ENCODE data around the gene KIT.

The KIT gene

GRCh38 chr4:54714631-54715030, 56.9 kb downstream of the KIT start:
- Histone ChIP-seq H3K4me2 (ENCODE audit: low read depth, low read length, poor library complexity, severe bottlenecking) (no peak overlapping the region), H3K27ac (ENCODE audit: low read depth, low read length) (no peak overlapping the region), H3K36me3 (ENCODE audit: low read length) (no peaks in the 10 kb centered on the region), H3K27me3 (ENCODE audit: low read length) (no peaks in the 10 kb centered on the region), H3K9me3 (ENCODE audit: insufficient read depth, low read length) (no peaks in the 10 kb centered on the region), H3K4me3 (ENCODE audit: insufficient read depth, low read length, poor library complexity, severe bottlenecking) (no peak overlapping the region), H3K9ac (ENCODE audit: low read length) (no peak overlapping the region), H3F3A (ENCODE audit: insufficient read depth) (no peaks in the 10 kb centered on the region), H3K9me2 (replicated peaks; ENCODE audit: insufficient read depth, low read length) (no peaks in the 10 kb centered on the region), H3K79me2 (ENCODE audit: insufficient read depth, low read length) (no peaks in the 10 kb centered on the region), H2AFZ (ENCODE audit: low read depth, low read length, severe bottlenecking) (no peak overlapping the region), H4K20me1 (ENCODE audit: low read depth, low read length) (no peaks in the 10 kb centered on the region)
- TF ChIP-seq CTCF (IDR thresholded peaks at IDR 0.05; ENCODE audit: insufficient read depth, low read length, poor library complexity, severe bottlenecking) (no peak), EZH2phosphoT487 (conservative IDR thresholded peaks at IDR 0.05; ENCODE audit: low read length) (no peak)

DNA sequence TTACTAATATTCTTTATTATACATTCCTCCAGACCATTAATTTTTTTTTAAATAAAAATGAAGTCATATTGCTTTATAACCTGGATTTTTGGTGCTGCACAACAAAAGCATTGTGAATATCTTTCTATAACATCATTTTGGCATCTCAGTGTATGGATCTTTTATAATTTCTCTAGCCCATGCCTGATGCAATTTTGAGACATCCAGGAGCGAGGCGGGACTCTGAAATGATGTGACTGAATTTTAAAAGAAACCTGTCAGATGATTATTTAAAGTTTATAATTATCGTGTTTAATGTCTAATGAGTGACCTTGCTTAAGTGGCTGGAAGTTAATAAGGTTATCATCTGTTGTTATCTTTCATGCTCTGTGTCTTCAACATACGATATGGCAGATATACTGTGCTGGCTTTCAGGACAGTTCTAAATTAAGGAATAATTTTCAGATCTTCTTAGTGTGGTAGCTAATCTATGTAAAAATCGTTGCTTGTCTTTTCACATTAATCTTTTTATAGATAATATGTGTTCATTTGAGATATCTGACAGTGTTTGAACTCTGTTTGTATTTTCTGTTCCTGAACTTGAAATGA, 58.8 kb downstream of the KIT start:
- no peak overlapping the region for H3K4me2 ChIP-seq (ENCODE audit: low read depth, low read length, poor library complexity, severe bottlenecking)
- H3K9me3 ChIP-seq (ENCODE audit: insufficient read depth, low read length) = no peaks in the 10 kb centered on the region
- H3K79me2 ChIP-seq (ENCODE audit: insufficient read depth, low read length) = no peaks in the 10 kb centered on the region
- no peak overlapping the region for H3K27ac ChIP-seq (ENCODE audit: low read depth, low read length)
- H3K4me3 ChIP-seq (ENCODE audit: insufficient read depth, low read length, poor library complexity, severe bottlenecking) = no peak overlapping the region
- H3K9ac ChIP-seq (ENCODE audit: low read length) = no peak overlapping the region
- no peaks in the 10 kb centered on the region for H3K9me2 ChIP-seq (replicated peaks; ENCODE audit: insufficient read depth, low read length)
- no peaks in the 10 kb centered on the region for H3K27me3 ChIP-seq (ENCODE audit: low read length)
- no peaks in the 10 kb centered on the region for H3K36me3 ChIP-seq (ENCODE audit: low read length)
- TF ChIP-seq EZH2phosphoT487 (conservative IDR thresholded peaks at IDR 0.05; ENCODE audit: low read length) (no peak), CTCF (IDR thresholded peaks at IDR 0.05; ENCODE audit: insufficient read depth, low read length, poor library complexity, severe bottlenecking) (no peak)
- H2AFZ ChIP-seq (ENCODE audit: low read depth, low read length, severe bottlenecking) = no peak overlapping the region
- no peaks in the 10 kb centered on the region for H4K20me1 ChIP-seq (ENCODE audit: low read depth, low read length)
- H3F3A ChIP-seq (ENCODE audit: insufficient read depth) = no peaks in the 10 kb centered on the region

GRCh38 chr4:54717694-54718093, 59.9 kb downstream of the KIT start:
- Histone ChIP-seq H3K9me2 (replicated peaks; ENCODE audit: insufficient read depth, low read length) (no peaks in the 10 kb centered on the region), H2AFZ (ENCODE audit: low read depth, low read length, severe bottlenecking) (no peak overlapping the region), H3K36me3 (ENCODE audit: low read length) (no peaks in the 10 kb centered on the region), H3K27me3 (ENCODE audit: low read length) (no peaks in the 10 kb centered on the region), H3K27ac (ENCODE audit: low read depth, low read length) (no peak overlapping the region), H3K9me3 (ENCODE audit: insufficient read depth, low read length) (no peaks in the 10 kb centered on the region), H3K79me2 (ENCODE audit: insufficient read depth, low read length) (no peaks in the 10 kb centered on the region), H4K20me1 (ENCODE audit: low read depth, low read length) (no peaks in the 10 kb centered on the region), H3K4me2 (ENCODE audit: low read depth, low read length, poor library complexity, severe bottlenecking) (no peak overlapping the region), H3K9ac (ENCODE audit: low read length) (no peak overlapping the region), H3F3A (ENCODE audit: insufficient read depth) (no peaks in the 10 kb centered on the region), H3K4me3 (ENCODE audit: insufficient read depth, low read length, poor library complexity, severe bottlenecking) (no peak overlapping the region)
- TF ChIP-seq CTCF (IDR thresholded peaks at IDR 0.05; ENCODE audit: insufficient read depth, low read length, poor library complexity, severe bottlenecking) (no peak), EZH2phosphoT487 (conservative IDR thresholded peaks at IDR 0.05; ENCODE audit: low read length) (no peak)

Data from SU-DHL-6 (cell line).